Fibroblast of upper back skin (primary cell): Measurements from ENCODE around the gene RAPGEF3.

Experiments used
- DNase-seq: peaks from one replicate; pipeline ENCODE4 v3.0.0-alpha.2; 2013

RAPGEF3 gene

DNA sequence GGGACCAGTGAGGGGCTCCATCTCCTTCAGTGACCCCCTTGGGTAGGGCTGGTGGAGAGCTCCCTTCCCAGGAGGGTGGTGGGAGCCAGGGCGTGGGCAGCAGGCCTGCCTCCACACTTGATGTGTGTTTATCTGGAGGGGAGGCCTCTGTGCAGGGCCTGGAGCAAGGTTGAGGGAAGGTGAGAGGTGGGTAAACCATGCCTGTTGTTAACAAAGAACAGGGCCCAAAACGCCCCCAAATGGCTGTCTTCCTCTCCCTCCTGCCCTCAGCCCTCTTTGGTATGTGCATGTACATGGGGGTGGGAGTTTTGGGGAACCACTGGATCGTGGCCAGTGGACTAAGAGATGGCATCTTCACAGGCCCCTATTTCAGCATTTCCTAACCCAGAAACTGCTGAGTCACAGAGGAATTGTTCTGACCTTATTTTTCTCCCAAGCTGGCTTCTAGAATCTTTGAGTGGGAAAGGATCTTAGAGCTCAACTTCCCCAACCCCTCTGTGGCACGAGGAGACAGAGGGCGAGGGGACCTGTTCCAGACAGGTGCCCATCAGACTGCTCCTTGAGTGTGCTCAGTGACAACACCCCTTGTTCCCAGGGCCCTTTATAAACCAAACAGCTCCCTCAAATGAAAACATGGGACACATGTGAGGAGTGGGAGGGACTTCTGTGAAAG lies 17.9 kb upstream of the RAPGEF3 start:
- peak; percentile 57 for DNase-seq

DNA sequence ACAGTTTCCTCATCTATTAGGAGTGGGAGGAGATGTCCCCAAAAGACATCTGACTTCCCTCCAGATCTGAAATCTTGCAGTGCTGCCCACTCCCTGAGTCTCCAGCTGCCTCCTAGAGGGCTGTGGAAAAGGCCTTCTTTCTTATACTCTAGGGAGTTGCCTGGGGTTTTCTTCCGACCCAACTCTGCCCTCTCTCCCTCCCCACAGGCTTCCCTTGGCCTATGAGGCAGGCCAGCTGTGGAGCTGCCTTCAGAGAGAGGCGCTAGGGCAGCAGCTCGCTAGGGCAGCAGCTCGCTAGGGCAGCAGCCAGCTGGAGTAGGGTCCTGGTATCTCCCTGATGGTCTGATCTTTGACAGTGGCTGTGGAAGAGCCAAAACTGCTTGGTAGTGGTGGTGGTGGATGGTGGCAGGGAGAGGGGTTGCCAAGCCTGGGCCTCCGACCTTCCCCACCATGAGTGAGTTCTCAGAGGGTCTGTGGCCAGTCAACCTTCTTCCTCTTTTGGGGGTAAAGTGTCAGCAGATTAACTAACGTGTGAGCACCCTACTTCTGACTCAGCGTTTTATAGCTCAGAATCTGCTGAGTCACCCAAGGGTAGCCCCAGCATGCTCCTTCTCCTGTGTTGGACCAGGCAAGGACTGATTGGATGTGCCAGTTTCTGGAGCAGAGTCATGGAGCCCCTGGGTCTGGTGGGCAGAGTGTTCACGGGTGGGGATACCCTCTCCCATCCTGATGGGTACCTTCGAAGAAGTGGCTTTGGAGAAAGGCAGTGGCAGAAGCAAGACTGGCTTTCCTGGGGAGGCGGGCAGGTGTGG lies 16.6 kb upstream of the RAPGEF3 start:
- peak; percentile 32 for DNase-seq

DNA sequence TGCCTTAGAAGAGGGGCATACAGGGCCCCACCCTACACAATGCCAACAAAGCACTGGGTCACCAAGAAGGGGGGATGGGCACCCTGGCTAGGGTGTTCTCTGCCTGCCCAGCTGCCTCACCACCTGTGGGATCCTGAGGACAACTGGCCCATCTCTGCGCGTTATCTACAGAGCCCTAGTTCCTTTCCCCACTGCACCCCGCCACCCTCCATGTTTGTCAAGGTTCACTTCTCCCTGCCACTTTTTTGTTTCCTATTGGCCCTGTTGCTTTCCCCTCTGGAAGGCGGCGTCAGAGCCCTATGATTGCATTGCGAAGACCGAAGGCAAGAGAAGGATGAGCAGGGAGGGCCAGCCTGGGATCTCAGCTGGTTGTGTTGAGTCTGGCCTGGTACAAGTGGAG lies 16.0 kb upstream of the RAPGEF3 start:
- DNase-seq = no peak

DNA sequence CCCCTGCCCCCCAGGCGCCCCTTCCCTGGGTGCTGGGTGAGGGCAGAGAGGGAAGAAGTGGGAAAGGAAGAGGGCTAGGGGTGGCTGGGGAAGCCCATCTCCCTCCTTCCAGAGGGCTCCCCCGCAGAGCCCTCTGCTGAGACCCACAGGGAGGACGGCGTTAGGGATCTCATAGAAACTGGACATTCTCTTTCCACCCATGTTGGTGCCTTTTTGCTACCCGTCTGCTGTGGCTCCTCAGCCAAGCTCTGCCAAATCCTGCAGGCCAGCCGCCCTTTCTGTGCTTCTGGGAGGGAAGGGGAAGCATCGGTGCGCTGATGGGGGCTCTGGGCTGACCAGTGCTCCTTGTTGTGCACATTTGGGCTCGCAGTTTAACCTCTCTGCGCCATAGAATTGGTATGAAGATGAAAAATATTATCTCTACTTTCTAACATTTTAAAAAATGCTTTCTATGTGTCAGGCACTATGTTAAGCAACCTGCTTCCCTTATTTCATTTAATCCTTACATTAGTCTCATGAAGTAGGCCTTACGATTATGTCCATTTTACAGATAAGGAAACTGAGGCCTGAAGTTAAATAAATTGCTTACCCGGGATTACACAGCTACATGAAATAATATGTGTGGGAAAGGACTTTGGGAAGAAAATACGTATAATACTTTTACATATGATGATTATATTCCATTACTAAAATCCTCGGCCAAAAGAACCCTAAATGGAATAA lies 15.3 kb upstream of the RAPGEF3 start:
- DNase-seq = no peak

DNA sequence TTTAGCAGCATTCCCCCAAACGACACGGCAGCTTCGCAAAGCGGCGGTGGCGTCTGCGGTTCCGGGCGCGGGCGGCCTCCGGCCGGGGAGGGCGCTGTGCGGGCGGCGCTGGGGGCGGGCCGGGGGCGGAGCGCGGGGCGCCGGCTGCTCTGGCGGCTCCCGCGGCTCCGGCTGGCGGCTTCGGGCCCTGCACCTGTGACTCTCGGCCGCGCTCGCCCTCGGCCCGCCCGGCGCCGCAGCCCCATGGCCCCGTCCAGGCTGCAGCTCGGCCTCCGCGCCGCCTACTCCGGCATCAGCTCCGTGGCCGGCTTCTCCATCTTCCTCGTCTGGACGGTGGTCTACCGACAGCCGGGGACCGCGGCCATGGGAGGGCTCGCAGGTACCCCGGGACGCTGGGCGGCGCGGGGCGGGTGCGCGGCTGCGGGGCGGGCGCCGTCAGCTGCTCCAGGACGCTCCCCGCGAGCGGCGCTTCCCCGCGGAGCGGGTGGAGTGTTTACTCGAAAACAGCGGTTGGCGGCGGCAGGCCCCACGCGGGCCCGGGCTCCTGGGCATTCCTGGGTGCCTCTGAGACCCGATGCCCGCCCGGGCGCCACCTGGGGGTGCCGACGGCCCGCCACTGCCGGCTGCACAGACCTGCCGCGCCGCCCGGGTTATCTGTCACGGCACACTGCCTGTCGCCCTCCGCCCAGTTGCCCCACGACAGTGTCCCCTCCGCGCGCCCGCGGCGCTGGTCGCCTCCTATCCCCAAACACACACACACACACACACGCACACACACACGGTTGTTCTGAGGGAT lies 14.6 kb upstream of the RAPGEF3 start, which contains the start of gene SLC48A1:
SLC48A1 (plus strand) TSS at position 177 of the 796 bp plus-strand sequence; CDS start at position 244, 67 bp downstream.
- DNase-seq = peak; percentile 48

DNA sequence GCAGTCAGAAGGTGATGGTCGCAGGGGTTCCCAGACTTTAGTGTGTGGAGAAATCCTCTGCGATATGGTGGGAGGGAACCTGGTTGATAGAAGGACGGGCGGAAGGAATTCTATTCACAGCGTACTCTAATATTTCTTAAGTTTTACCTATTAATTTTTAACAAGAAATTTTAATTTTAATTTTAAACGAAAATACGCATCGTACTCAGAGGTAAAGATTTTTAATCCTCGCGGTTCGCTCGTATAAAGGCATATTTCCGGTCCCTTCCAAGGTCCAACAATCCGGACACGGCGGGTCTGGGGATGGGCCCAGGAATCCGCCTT lies 14.0 kb upstream of the RAPGEF3 start:
- DNase-seq = no peak

DNA sequence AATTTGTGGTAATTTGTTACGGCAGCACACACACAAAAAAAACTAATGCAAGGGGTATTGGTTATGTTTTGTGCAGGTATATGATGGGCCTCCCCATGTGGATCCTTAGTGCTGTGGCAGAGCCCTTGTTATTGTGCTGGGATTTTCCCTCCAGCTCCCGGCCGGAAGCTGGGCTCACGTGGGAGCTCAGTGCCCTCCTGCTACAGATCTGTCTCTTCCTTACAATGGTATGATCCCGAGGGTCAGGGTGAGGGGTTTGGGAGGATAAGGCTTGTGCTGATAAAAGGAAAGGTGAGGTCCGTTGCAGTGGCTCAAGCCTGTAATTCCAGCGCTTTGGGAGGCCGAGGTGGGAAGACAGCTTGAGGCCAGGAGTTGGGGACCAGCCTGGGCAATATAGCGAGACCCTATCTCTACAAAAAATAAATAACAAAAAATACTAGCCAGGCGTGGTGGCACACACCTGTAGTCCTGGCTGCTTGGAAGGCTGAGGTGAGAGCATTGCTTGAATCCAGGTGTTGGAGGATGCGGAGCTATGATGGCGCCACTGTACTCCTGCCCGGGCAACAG lies 13.5 kb upstream of the RAPGEF3 start:
- DNase-seq = no peak

DNA sequence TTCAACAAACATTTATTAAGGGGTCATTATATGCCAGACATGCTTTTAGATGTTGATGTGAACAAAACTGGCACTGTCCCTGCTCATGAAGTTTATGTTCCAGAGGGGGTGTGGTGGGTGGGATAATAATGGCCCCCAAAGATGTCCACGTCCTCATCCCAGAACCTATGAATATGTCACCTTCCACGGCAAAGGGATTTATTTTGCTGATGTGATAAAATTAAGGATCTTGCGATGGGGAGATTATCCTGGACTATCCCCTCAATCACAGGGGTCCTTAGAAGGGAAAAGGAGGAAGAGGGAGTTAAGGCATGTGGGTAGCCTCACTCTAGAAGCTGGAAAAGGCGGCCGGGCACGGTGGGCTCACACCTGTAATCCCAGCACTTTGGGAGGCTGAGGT lies 12.6 kb upstream of the RAPGEF3 start:
- no peak for DNase-seq

DNA sequence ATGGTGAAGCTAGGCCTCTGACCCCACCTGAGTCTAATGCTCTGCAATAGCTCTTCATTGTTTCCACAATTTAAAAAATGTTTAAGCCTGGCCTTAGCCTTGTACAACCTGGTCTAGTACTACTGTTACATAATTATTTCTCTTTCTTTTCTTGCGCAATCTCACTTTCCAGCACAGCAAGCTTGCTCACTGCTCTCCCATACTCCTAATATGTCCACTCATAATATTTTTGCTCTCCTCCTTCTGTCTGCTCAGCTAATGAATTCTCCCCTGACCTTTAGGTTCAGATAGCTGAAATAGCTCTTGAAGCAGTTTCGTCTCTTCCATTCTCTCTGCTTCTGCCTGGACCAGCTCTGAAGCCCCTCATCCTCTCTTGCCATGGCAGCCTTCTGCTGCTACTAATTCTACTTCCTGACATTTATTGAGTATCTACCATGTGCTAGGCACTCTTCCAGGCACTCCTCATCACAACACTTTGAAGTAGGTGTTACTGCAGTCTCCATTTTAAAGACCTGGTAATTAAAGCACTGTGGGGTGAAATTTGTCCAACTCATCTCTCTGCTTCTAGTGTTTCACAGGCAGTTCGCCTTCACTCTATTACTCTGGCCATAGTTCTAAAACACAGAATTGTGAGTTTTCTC lies 11.5 kb upstream of the RAPGEF3 start:
- DNase-seq = peak; percentile 52

DNA sequence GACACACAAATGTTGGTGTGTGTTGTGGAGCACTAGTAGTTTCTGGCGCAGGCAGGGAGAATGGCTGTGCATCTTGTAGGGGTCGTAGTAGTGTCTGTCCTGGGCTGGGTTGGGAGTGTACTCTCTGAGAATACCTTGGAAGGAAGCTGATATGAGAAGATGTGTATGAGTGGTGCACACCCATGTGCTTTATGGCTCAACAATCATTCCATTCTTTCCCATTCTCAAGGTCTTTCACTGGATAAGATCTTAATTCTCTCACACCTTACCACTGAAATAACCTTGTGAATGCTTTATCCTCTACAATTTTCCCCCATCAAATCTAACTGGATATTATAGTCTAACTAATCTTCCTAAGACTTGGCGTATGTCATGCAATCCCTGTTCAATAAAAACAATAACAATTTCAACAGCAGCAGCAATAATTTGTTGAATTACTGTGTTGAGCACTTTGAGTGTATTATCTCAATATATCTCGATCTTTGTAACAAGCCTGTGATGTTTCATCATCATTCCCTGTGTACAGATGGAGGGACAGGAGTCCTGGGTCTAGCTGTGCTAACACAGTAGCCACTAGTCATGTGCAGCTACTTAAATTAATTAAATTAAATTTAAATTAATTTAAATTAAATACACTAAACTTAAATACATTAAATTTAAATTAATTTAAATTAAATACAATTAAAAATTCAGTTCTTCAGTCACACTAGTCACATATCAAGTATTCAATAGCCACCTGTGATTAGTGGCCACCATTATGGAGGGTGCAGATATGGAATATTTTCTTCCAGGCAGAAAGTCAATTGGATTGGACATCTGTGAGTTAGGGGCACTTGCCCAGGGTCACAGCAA lies 10.8 kb upstream of the RAPGEF3 start:
- DNase-seq = no peak

DNA sequence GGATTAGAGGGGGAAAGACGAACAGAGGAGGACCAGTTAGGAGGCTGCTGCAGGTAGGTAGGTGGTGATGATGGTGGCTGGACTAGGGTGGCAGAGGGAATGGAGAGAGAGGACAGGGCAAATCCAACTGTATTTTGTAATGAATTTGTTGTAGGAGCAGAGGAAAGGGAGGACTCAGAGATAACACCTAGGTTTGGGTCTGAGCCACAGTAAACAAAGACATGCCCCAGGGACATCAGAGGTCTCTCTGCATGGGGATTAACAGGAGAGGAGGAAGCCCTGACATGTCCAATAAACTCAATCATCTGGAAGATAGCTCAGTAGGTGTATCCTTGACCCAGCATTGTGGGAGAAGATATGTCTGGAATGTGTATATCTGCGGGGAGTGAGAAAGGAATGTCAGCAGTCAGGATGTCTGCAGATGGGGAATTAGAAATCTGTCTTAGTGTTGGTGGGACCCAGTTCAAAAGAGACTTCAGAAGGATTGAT lies 9.7 kb upstream of the RAPGEF3 start:
- DNase-seq = peak; percentile 85

DNA sequence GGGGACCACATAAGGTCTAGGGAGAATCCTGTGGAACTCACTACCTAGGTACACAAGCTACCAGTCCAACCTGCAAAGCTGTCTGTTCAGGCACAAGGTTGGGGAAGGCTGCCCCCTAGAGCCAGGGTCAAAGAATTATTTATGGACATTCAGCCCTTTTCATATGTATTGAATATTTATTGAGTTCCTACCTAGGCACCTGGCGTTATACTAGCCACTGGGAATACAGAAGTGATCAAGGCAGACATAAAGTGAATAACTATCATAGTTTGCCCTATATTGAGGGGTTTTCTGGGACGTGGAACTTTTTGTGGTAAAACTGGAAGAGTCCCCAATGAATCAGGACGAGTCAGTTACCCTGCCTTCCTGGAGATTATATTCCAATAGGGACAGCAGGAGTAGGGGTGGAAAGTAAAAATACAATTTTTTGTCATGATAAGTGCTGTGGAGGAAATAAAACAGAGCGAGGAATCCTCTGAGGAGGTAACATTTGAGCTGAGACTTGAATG lies 8.6 kb upstream of the RAPGEF3 start:
- peak; percentile 22 for DNase-seq

DNA sequence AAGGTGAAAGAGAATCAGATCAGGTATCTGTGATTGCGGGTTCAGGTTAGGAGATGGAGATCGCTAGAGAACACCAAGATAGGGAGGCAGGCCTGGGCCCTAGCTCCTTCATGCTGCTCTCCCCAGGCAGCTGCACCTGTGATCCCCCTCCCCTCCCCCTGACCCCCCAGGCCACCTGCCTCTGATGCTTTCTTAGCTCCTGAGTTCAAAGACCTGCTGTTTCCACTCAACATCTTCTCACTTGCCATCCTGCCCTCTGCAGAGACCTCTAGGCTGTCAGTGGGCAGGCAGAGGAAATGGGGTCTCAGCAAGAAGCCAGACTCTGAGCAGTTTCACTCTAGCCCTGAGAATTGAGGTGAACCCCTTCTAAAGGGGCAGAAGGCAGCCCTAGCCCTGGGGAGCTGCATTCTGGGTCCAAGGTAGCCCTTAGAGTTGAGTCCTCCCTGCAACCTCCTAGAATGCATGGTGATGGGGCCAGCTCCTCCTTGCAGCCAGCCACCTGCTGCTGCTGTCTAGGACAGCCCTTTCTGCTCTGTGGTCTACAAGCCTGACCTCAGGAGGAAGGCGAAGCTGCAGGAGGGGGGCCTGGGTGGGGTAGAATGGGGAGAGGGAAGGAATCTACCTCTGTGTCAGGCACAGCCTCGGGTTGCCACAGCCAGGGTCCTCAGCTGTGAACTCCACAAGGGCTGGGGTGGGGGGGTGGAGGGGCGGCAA lies 8.0 kb upstream of the RAPGEF3 start:
- no peak for DNase-seq

DNA sequence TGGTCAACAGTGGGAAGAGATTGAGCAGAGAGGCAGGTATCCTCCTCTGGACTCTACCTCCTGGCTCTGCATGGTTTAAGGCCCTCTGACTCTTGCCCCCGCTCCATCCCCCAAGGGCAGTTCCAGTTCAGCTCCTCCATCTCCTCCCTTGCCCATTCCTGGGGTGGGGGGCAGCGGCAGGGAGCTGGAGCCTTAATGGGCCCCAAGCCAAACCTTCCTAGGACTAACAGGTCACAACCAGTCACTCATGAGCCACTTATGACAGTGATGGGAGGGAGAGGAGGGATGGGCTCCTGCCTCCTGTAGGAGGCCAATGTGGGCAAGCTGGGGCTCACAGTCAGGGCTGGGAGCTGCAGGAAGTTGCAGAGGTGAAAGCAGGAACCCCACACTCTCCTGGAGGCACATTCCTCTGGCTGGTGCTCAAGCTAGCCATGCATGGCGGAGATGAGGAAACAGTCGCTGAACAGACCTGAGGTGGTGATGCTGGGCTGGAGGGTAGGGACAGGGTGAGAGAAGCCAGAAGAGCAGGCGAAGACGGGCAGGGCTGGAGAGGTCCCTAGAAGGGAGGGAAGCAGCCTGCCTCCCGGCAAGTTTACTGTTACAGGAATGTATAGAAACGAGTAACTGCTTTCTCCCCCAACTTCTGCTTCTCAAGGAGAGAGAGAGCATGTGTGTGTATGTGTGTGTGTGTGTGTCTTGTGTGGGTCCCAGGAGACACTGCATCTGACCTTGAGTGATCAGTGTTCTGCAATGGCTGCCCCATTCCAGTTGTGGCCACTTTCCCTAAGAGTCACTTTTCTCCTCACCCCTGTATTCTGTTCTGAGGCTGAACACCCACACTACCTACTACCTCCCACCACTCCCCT lies 5.0 kb upstream of the RAPGEF3 start:
- peak; percentile 32 for DNase-seq

DNA sequence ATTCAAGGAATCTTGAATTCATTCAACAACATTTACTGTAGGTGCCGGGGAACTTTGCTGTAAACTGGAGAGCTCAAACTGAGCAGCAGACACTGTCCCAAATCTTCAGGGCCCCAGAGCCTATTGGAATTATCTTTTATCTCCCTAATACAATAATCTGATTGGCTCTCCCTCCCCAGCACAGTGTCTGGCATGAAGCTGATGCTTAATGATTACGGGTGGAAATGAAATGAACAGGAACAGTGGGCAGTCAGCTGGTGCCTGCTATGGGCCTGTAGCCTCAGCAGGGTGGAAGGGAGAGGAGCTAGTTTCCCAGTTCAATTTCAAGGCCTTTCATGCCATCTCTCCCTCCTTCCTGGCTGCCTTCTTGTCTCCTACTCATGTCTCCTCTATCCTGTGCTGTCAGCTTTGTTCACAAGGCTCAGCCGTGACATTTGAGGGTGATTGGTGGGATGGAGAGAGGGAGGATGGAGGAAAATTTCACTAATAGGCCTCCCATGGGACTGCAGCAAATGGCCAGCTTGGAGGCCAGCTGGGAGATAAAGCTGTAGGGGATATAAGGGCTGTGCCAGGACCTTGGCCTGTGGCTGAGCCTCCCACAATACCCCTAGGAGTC lies 4.3 kb upstream of the RAPGEF3 start:
- DNase-seq = no peak

DNA sequence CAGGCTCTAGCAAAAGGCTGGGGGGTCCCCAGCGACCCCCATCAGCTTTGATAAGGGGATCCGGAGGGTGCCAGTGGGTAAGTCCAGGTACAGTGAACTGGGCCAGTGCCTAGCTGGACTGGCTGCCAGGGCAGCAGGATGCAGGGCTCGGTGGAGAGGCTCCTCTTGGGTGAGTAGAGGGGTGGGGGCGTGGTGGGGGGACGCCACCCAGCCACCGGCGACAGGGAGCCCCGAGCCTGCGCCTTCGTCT lies 171 bp downstream of the RAPGEF3 start:
- DNase-seq = no peak

DNA sequence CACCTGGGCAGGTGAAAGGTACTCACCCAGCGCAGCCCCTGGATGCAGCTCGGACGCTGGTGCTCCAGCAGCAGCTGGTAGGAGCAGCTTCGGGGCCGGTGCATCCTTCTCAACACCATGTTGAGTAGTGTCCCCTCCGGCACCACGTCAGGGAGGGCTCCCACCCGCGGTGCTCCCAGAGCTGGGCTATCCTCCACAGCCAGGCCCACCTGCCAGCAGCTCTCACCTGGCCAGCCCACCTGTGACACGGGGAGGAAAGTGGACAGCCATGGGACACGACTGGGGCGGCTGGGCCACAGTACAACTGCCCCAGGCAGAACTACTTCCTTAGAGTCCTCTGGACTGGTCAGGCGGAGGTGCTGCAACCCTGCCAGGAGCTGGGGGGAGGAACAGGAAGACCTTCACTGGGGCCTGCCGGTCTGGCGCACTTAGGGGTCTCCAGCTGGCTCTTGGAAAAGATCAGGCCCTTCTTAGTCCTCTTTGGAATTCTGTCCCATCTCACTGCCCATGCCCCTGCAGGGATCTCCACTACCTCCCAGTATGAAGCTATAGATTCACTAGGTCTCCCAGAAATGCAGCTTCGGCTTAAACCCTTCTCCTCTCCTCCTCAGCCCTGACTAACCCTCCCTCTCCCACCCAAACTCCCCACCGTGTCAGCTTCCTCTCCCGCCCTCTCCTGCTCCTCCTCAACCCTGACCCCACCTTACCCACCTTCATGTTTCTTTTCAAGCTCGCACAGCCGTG lies 668 bp downstream of the RAPGEF3 start:
- no peak for DNase-seq

DNA sequence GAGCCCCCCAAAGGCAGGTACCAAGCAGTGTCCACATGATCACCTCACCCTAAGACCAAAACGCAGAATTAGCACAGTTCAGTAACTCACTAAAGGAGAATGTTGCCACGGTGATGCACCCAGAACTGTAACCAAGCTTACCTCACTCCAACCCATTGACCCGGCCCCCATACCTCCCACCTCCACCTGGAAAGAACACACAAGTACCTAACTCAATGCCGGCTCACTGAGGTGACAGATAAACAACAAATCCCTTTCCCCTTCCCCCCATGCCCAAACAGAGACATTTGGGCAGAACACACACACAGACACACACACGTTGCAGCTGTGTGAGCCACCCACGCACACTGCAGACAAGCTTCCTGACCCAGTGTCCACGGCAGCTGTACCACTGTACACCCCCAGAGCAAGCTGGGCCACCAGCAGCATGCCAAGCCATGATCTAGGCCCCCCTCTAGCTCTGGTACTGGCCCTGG lies 1.3 kb downstream of the RAPGEF3 start:
- no peak for DNase-seq
